A549 (cell line): Measurements from ENCODE around the gene IL17A. TPM values are rescaled to one million over a fixed set of nuclear protein-coding genes. Genes with fewer than 3 reads are reported as not detected.

Source experiments
- ATAC-seq, 2 experiments: fragments of 200-7000 bp in 1 of 2; fragments of >200 bp in 1 of 2; cut with Nextera tagmentation in 1 of 2; cut with Tn5 transposase in 1 of 2; 3 replicates each; pipeline versions ENCODE4 v1.8.0 to v1.9.1; 2018 to 2020; ENCODE audit warnings: mild to moderate bottlenecking in 1 of 2, moderate library complexity in 1 of 2
- CTCF ChIA-PET: fragments of 300-600 bp; sonication (Branson Sonifier 250); formaldehyde crosslinking; extraction: SDS; loops from one replicate; lab custom pipeline; 2021; ENCODE audit warnings: antibody characterized with exemption, inconsistent platforms; lab: Yijun Ruan, JAX
- POLR2A ChIA-PET: fragments of 350-600 bp; formaldehyde crosslinking; extraction: SDS; loops from one replicate; lab custom pipeline; 2021; ENCODE audit warnings: antibody characterized with exemption, inconsistent platforms; lab: Yijun Ruan, JAX
- DNase-seq, 2 experiments: peaks; one replicate each; pipeline versions ENCODE4 v3.0.0 to v3.0.0-alpha.2; 2011 to 2016; ENCODE audit warnings: low read depth in 1 of 2, low spot score in 1 of 2
- FAIRE-seq: peaks from 2 replicates; lab custom pipeline; 2011; peaks lifted over from hg19 to GRCh38; lab: Jason Lieb, UNC
- H3K27ac ChIP-seq, 2 experiments: fragments of >200 bp; sonication (Bioruptor Twin); formaldehyde crosslinking; 3 replicates each; pipeline ENCODE4 v1.5.1; 2016 to 2017
- H3K4me1 ChIP-seq: fragments of >200 bp; sonication (Bioruptor Twin); formaldehyde crosslinking; 3 replicates; pipeline ENCODE4 v1.6.1; 2016
- H3K4me2 ChIP-seq: fragments of >200 bp; sonication (Bioruptor Twin); formaldehyde crosslinking; 3 replicates; pipeline ENCODE4 v1.6.1; 2016
- H3K4me3 ChIP-seq: fragments of >200 bp; sonication (Bioruptor Twin); formaldehyde crosslinking; 3 replicates; pipeline ENCODE4 v1.5.1; 2016
- H3K9me3 ChIP-seq: fragments of >200 bp; sonication (Bioruptor Twin); formaldehyde crosslinking; 3 replicates; pipeline ENCODE4 v1.6.1; 2016
- BCL3 ChIP-seq: fragments of >200 bp; sonication (Bioruptor Twin); formaldehyde crosslinking; IDR thresholded peaks from 3 replicates; pipeline ENCODE4 v1.6.1; 2016
- BHLHE40 ChIP-seq: IDR thresholded peaks from 2 replicates; pipeline ENCODE4 v1.6.1; 2012; ENCODE audit warnings: low read depth, low read length, inconsistent platforms
- CEBPB ChIP-seq, 2 experiments: fragments of >200 bp in 1 of 2; sonication (Bioruptor Twin) in 1 of 2; formaldehyde crosslinking in 1 of 2; IDR thresholded peaks; 2 replicates each; pipeline ENCODE4 v1.6.1; 2012 to 2016
- CHD4 ChIP-seq: fragments of 200-600 bp; sonication (generic); IDR thresholded peaks from 2 replicates; pipeline ENCODE4 v1.6.1; 2016; ENCODE audit warnings: antibody characterized with exemption, mild to moderate bottlenecking, borderline replicate concordance
- EHF ChIP-seq: fragments of 250-450 bp; sonication (Bioruptor Pico); IDR thresholded peaks from 2 replicates; pipeline ENCODE4 v1.5.0; 2020; ENCODE audit warnings: mild to moderate bottlenecking
- ELK1 ChIP-seq: fragments of 150-350 bp; IDR thresholded peaks from 2 replicates; pipeline ENCODE4 v1.6.1; 2014; ENCODE audit warnings: low read depth, mild to moderate bottlenecking, low read length
- ESRRA ChIP-seq: fragments of 150-350 bp; IDR thresholded peaks from 2 replicates; pipeline ENCODE4 v1.6.1; 2014; ENCODE audit warnings: mild to moderate bottlenecking, low read length, borderline replicate concordance
- FOSB ChIP-seq: fragments of 250-450 bp; sonication (Bioruptor Pico); IDR thresholded peaks from 2 replicates; pipeline ENCODE4 v1.5.0; 2020; ENCODE audit warnings: mild to moderate bottlenecking, moderate library complexity
- HDAC2 ChIP-seq: fragments of 200-600 bp; sonication (generic); IDR thresholded peaks from 2 replicates; pipeline ENCODE4 v1.6.1; 2016
- HES2 ChIP-seq: fragments of >200 bp; sonication (Bioruptor Twin); formaldehyde crosslinking; IDR thresholded peaks from 2 replicates; pipeline ENCODE4 v1.6.1; 2016
- HOXA7 ChIP-seq: fragments of 250-450 bp; sonication (Bioruptor Pico); IDR thresholded peaks from 2 replicates; pipeline ENCODE4 v1.5.0; 2020; ENCODE audit warnings: mild to moderate bottlenecking, moderate library complexity
- KDM5A ChIP-seq: fragments of 200-600 bp; sonication (generic); IDR thresholded peaks from 2 replicates; pipeline ENCODE4 v1.6.1; 2016; ENCODE audit warnings: antibody characterized with exemption, mild to moderate bottlenecking
- MAFK ChIP-seq: fragments of 450-650 bp; IDR thresholded peaks from 2 replicates; pipeline ENCODE4 v1.6.1; 2014; ENCODE audit not compliant: partially characterized antibody
- MAZ ChIP-seq: fragments of 150-350 bp; IDR thresholded peaks from 2 replicates; pipeline ENCODE4 v1.6.1; 2014; ENCODE audit warnings: antibody characterized with exemption, low read depth, low read length, borderline replicate concordance
- NFE2L2 ChIP-seq: fragments of 150-350 bp; conservative IDR thresholded peaks from 2 replicates; pipeline ENCODE4 v1.6.1; 2014; ENCODE audit warnings: low read length
- NPAS2 ChIP-seq: fragments of 250-450 bp; sonication (Bioruptor Pico); IDR thresholded peaks from 2 replicates; pipeline ENCODE4 v1.8.0; 2022; ENCODE audit warnings: mild to moderate bottlenecking, moderate library complexity, borderline replicate concordance
- PHF8 ChIP-seq: fragments of 200-600 bp; sonication (generic); IDR thresholded peaks from 2 replicates; pipeline ENCODE4 v1.6.1; 2016; ENCODE audit warnings: low read depth, mild to moderate bottlenecking, antibody characterized with exemption, moderate library complexity, borderline replicate concordance
- POLR2AphosphoS2 ChIP-seq: conservative IDR thresholded peaks from 2 replicates; pipeline ENCODE4 v1.6.1; 2012; ENCODE audit warnings: low read length, improper control_type of control experiment, inconsistent platforms
- RARB ChIP-seq: fragments of 250-450 bp; sonication (Bioruptor Pico); IDR thresholded peaks from 2 replicates; pipeline ENCODE4 v1.8.0; 2021; ENCODE audit warnings: mild to moderate bottlenecking, moderate library complexity
- REST ChIP-seq: fragments of 200-600 bp; sonication (generic); IDR thresholded peaks from 2 replicates; pipeline ENCODE4 v1.6.1; 2016; ENCODE audit warnings: antibody characterized with exemption, mild to moderate bottlenecking, moderate library complexity
- RFX5 ChIP-seq: fragments of 450-650 bp; IDR thresholded peaks from 2 replicates; pipeline ENCODE4 v1.7.1; 2014; ENCODE audit warnings: antibody characterized with exemption, mild to moderate bottlenecking, moderate library complexity
- TP53 ChIP-seq: fragments of 250-450 bp; sonication (Bioruptor Pico); IDR thresholded peaks from 2 replicates; pipeline ENCODE4 v1.5.0; 2021; ENCODE audit warnings: mild to moderate bottlenecking, moderate library complexity
- USF2 ChIP-seq: fragments of 450-650 bp; IDR thresholded peaks from 2 replicates; pipeline ENCODE4 v1.6.1; 2014; ENCODE audit warnings: antibody characterized with exemption
- ZFP36 ChIP-seq: fragments of 450-650 bp; IDR thresholded peaks from 2 replicates; pipeline ENCODE4 v1.6.1; 2014; ENCODE audit warnings: borderline replicate concordance; ENCODE audit not compliant: partially characterized antibody
- WGBS: methylation state at CpG from one replicate; pipeline ENCODE4 v1.1.6; 2017; ENCODE audit errors: missing lambda C conversion rate; 5-methylcytosine and 5-hydroxymethylcytosine counted together
- polyA plus RNA-seq, 4 experiments: library from polyadenylated mRNA; depleted of rRNA in 3 of 4; stranded (reverse); fragments of >200 nt; fragmentation: RNase III in 1 of 4; extraction: RNeasy Plus Mini Kit Qiagen cat#74134 plus additional on column Dnase treatment in 1 of 4; gene quantifications; 2 replicates in 3 of 4; 3 replicates in 1 of 4; pipeline ENCODE4 v1.2.3, GENCODE V29; 2011 to 2017

IL17A gene
- polyA plus RNA-seq, 2 of the 4 experiments (the other 2 are of a cell fraction), result not detected

- no peak for TF ChIP-seq ZFP36
- no peak for TF ChIP-seq POLR2AphosphoS2
- TF ChIP-seq CEBPB (IDR thresholded peaks at IDR 0.05), result no peak
- no peak for TF ChIP-seq RFX5
Measured at GRCh38 chr6:52207066-52207465, 20.9 kb downstream of the IL17A start (continued).

- Histone ChIP-seq H3K4me1 (no peaks in the 10 kb centered on the region), H3K4me3 (no peak overlapping the region), H3K9me3 (no peaks in the 10 kb centered on the region), H3K27ac (no peak overlapping the region), H3K4me2 (no peak overlapping the region)
- WGBS, result 32% methylated on average over 3 of the region's 3 CpGs
- CTCF ChIA-PET, result no interaction called here
- DNase-seq, result no peak
- POLR2A ChIA-PET, result no interaction called here
- TF ChIP-seq EHF (no peak), BHLHE40 (no peak)
- ATAC-seq, result no peak
- FAIRE-seq, result no peak
Measured at GRCh38 chr6:52208612-52209011, 22.4 kb downstream of the IL17A start.

GRCh38 chr6:52209770-52210169 lies 23.6 kb downstream of the IL17A start:
- H3K4me1 ChIP-seq, result no peaks in the 10 kb centered on the region

More at GRCh38 chr6:52209770-52210169, 23.6 kb downstream of the IL17A start:
- no peak for DNase-seq
- H3K4me2 ChIP-seq, result no peak overlapping the region
- no peak overlapping the region for H3K27ac ChIP-seq
- ATAC-seq, result no peak
- CTCF ChIA-PET, result interaction anchor here (1.3 kb wide), 1 partner anchor 8 kb away, joined by 4 read pairs; no protein-coding TSS in a partner anchor
- TF ChIP-seq RFX5, result no peak
- TF ChIP-seq REST, result no peak
- TF ChIP-seq BHLHE40, result no peak
- no peak for TF ChIP-seq BCL3
- TF ChIP-seq HES2, result no peak
- no peak for TF ChIP-seq ESRRA
- TF ChIP-seq TP53 (CRISPR knock-in tag), result no peak
- no peak for TF ChIP-seq USF2
- no peak for TF ChIP-seq MAFK
- TF ChIP-seq FOSB (CRISPR knock-in tag), result no peak
- TF ChIP-seq HOXA7 (CRISPR knock-in tag), result no peak
- no peak for TF ChIP-seq CHD4
- TF ChIP-seq KDM5A, result no peak
- TF ChIP-seq NPAS2 (CRISPR knock-in tag), result no peak
- no peak for TF ChIP-seq NFE2L2
- no peak for TF ChIP-seq HDAC2
- no peak for TF ChIP-seq PHF8
- no peak for TF ChIP-seq ELK1
- no peak for TF ChIP-seq RARB
- no peak for TF ChIP-seq MAZ
- H3K4me3 ChIP-seq, result no peak overlapping the region
- no peak for FAIRE-seq
- no peaks in the 10 kb centered on the region for H3K9me3 ChIP-seq
- 0% methylated on average over 2 of the region's 2 CpGs for WGBS
- POLR2A ChIA-PET, result no interaction called here
